GM12891 (cell line): ENCODE results near the gene ATF7IP2.

Experiments used
- PAX5 ChIP-seq: IDR thresholded peaks from 2 replicates; pipeline ENCODE4 v1.6.1; 2011; ENCODE audit warnings: low read length, moderate library complexity, mild to moderate bottlenecking; ENCODE audit not compliant: insufficient read depth, severe bottlenecking
- POLR2A ChIP-seq: IDR thresholded peaks from 2 replicates; pipeline ENCODE4 v1.6.1; 2011; ENCODE audit warnings: low read depth, low read length, control low read depth
- POLR2AphosphoS5 ChIP-seq: IDR thresholded peaks from 2 replicates; pipeline ENCODE4 v1.6.1; 2011; ENCODE audit warnings: low read depth, low read length, control low read depth
- POU2F2 ChIP-seq: IDR thresholded peaks from 2 replicates; pipeline ENCODE4 v1.6.1; 2011; ENCODE audit warnings: low read depth, mild to moderate bottlenecking, control low read depth, low read length, moderate library complexity
- SPI1 ChIP-seq: IDR thresholded peaks from 2 replicates; pipeline ENCODE4 v1.6.1; 2011; ENCODE audit warnings: low read depth, low read length, control low read depth
- TAF1 ChIP-seq: IDR thresholded peaks from 2 replicates; pipeline ENCODE4 v1.6.1; 2011; ENCODE audit warnings: low read depth, low read length, control low read depth

DNA sequence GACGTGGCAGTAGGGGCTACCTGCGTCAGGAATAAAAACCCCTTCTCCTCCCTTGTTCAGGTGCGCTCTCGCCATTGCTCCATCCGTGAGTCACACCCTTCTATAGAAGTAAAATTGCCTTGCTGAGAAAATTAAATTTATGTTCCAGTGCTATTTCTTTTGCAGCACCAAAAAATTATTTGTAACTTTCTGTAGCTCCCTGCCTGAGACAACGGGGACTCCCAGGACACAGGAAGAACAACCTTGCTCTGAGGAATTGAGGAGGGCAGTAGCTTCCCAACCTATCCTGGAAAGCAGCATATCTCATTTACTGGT lies 109.1 kb downstream of the ATF7IP2 start:
- no peak for TF ChIP-seq POLR2AphosphoS5
- no peak for TF ChIP-seq POU2F2
- TF ChIP-seq POLR2A: no peak
- TF ChIP-seq PAX5: no peak
- TF ChIP-seq TAF1: no peak
- no peak for TF ChIP-seq SPI1
